Stimulated activated naive CD8-positive, alpha-beta T cell treated with anti-CD3 and anti-CD28 coated beads, Interleukin-15, Interleukin-2, amounts not matched to agents 100 U/mL and 50 U/mL, for 24 hours (primary cell): ENCODE measurements around the gene TBC1D16.

ENCODE experiments used
- ATAC-seq: fragments of 150-1000 bp; cut with Tn5 transposase; one replicate; pipeline ENCODE4 v1.10.0; 2021
- DNase-seq: peaks from one replicate; pipeline ENCODE4 v3.0.0; 2021

TBC1D16 gene

GRCh38 chr17:79939755-79940458 lies 95.8 kb downstream of the TBC1D16 start:
- DNase-seq, result no peak
- ATAC-seq, result no peak

GRCh38 chr17:79939094-79939435 lies 96.6 kb downstream of the TBC1D16 start:
- DNase-seq (no peak), ATAC-seq (no peak)

GRCh38 chr17:79938336-79939093 lies 97.2 kb downstream of the TBC1D16 start:
- ATAC-seq (no peak), DNase-seq (no peak)

GRCh38 chr17:79937391-79938335 lies 98.0 kb downstream of the TBC1D16 start:
- DNase-seq (no peak), ATAC-seq (peak; percentile 8)

DNA sequence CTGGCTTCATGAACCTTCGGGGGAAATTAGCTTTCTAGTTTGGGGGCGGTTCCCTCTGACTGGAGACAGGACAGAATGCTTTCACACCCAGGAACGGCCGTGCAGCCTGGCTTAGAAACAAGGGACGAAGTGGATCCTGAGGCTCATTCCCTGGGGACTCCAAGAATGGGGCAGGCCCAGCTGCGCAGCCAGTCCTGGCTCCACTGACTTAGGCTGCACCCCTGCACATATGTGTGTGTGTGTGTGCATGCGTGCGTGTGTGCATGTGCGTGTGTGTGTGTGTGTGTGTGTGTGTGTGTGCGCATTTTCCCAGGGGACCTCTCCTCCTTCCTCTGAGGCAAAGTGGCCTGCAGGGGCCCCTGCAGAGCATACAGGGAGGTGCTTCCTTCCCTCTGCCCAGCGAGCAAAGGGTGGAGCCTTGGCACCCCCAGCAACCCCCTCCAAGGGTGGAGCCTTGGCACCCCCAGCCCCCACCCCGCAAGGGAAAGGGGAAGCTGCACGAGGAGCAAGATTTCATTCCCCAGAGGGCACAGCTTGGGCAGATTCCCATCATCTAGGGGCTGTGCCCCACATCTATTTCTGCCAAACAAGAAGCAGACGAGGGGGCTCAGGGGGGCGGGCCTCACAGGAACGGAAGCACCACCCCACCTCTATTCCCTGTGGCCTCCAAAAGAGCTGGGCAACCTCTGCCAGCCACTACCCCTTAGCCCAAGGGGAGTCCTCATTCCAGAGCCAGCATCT lies 98.9 kb downstream of the TBC1D16 start:
- no peak for DNase-seq
- ATAC-seq, result no peak

DNA sequence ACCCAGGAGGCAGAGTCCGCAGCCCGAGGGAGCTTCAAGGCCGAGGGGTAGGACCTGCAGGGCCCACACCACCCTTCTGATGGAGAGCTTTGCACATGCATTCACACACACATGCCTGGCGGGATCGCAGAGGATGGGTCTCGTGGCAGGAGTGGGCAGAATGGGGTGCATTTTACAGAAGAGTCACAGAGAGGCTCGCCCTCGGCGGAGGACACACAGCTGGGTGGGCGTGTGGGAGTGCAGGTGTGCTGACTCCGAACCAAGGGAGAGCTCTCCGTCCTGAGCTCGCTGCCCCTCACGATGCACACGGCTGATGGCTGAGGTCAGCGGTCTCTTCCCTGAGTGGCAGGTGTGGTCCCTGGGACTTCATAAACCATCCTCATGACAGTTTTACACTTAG lies 99.6 kb downstream of the TBC1D16 start:
- ATAC-seq, result no peak
- no peak for DNase-seq

DNA sequence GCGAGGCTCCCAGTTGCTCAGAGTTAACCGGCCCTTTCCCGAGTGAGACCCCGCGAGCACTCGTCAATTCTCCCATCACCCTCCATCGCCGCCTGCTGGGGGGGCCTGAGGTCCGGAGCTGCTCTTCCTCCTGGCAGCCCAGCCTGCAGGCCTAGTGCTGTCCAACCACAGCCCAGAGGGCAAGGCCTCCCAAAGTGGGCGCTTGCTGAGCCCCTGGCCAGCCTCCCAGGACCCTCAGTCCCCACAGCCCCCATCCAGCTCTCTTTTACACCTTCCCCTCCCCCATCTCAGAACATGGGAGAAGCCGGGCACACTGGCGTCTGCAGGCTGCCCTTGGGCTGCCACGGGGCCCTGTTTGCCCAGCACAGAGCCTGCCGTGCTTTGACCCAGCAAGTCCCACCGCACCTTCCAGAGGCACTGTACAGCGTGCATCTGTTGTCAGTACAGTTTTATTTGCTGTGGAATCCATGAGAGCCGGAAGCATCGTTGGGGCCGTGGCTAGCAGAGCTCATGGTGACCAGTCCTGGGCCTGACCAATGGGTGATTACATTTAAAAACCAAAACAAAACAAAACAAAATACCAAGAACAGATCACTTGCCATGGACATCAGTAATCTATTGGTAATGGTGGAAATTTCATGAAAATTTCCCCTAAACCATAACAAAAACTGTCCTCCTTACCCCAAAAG lies 100.3 kb downstream of the TBC1D16 start:
- DNase-seq (no peak), ATAC-seq (no peak)

DNA sequence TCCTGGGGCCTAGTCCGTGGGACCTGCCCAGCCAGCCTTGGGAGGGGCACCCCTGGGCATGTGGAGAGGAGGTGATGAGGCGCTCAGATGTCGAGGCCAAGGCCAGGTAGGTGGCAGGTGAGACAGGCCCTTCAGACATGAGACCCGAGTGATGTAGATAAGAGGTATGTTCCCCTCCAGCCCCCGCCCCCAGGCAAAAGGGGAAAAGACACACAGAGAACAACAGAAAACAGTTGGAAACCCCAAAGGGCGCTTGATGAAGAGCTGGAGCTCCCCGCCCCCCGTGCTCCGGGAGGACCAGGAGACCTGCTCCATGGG lies 101.1 kb downstream of the TBC1D16 start:
- DNase-seq (no peak), ATAC-seq (no peak)

GRCh38 chr17:79933863-79934652 lies 101.6 kb downstream of the TBC1D16 start:
- peak; percentile 40 for DNase-seq

DNA sequence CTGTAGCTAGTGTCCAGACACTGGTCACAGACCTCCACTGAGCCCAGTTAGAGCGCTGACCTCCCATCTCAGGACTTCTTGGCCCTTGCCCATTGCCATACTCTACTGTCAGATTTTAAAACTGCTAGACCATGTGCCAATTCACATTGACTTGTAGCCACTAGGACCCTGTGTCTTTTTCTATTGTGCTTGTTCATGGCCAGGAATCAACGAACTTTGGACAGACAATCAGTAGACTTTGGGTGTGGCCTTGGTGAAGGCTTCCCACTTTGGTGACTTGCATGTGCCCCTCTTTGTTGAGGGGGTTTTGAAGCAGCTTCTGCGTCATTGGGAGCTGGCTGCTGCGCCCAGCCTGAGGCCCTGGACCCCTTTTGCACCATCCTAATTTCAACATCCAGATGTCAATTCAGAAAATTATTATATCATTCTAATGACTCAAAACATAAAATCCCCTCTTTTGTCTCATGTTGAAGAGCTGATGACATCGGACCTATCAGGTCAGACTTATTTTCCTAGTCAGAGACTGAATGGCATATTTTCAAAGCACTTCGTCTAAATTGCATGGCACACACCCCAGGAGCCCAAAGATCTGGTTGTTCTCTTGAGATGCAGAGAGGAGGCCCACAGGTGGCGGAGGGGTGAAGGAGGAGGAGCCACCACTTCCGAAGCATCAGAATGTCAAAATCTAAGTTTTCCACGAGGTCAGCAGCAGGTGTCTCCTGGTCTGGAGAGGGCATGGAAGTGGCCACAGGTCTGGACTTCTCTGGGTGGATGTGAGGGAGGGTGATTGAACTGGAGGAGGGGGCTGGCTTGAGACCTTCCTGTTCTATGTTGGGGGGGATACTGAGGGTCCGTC lies 103.0 kb downstream of the TBC1D16 start:
- ATAC-seq (no peak), DNase-seq (no peak)

More at GRCh38 chr17:79933863-79934652, 101.6 kb downstream of the TBC1D16 start:
- peak; percentile 57 for ATAC-seq

GRCh38 chr17:79931817-79932309 lies 103.8 kb downstream of the TBC1D16 start:
- DNase-seq (no peak), ATAC-seq (no peak)

DNA sequence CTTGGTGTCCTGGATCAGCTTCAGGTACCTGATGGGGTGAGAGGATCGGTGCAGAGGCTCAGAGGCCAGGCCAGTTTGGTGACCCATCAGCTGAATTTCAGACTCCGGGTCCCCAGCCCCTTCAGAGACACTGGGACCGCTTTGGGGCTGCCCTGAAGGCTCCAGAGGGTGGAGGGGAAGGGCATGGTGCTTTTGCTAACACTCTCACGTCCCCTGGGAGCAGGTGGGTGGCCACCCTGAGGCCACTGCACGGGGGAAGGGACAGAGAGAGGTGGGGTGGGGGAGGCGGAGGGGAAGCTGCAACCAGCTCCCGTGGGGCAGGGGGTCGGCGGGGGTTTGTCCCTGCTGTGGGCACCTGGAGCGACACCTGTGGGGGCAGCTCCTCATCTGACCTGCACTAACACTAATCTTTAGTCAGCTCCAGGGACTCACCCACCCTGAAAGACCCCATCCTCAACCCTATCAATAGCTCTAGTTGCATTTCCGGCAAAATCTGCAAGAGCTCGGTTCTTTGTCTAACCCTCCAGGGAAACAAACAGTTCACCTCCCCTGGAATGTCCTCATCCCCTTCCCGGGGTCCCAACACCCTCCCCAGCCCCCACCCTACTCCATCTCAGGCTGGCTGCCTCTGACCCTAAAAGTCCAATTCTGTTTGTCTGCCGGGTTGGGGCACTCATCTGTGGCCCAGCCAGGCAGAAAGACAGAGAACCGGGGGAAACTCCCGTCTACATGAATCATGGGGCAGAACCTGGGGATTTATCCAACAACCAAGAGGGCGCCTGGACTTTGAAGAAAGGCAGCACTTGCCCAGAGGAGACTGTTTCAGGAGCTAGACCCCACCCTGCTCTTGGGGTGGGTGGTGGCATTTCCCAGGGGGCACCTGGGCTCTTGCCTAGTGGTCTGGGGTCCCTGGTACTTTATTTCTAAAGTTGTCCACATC lies 104.5 kb downstream of the TBC1D16 start:
- peak; percentile 44 for ATAC-seq
- DNase-seq, result peak; percentile 39

DNA sequence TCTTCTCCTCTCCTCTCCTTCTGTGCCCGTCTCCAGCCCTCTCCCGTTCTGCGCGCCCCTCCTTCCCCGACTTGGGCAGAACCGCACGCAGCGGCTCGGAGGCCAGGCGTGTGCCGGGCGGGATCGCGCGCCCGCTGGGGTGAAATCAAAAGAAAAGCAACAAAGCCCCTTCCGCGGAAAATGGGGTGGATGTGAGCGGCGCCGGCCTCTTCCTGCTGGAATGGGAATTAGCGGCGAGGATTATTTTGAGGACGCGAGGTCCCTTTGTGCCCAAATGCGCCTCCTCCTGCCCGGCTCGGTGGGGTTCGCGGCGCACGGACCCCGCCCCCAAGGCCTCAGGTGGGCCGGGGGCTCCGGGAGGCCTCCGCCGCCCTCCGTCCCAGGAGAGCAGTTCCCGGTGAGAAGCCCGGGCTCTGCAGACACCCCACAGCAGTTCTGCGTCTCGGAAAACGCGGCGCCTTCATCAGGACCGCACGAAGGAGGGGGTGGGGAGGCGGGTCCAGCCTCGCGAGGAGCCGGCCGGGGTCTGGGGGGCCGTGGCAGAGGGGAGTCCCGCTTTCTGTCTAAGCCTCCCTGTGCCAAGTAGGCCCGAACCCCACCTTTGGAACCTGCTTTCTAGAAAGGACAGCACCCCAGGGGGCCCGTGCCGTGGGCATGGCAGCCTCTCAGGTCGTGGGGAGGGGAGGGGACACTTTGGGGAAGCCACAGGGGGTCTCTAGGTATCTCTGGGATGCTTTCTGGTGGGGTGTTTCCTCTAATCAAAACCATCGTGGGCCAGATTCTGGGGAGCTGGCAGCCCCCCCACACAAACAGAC lies 105.4 kb downstream of the TBC1D16 start:
- ATAC-seq (no peak), DNase-seq (no peak)

GRCh38 chr17:79929257-79930061 lies 106.2 kb downstream of the TBC1D16 start:
- DNase-seq, result no peak
- ATAC-seq, result no peak

- DNase-seq (no peak), ATAC-seq (no peak)
These were observed 107.0 kb downstream of the TBC1D16 start for GRCh38 chr17:79928502-79929256.
